HepG2 (cell line): ENCODE results near the gene RRP8. TPM values are rescaled to one million over a fixed set of nuclear protein-coding genes. Genes with fewer than 3 reads are reported as not detected.

Experiments used
- AHR ChIP-seq: IDR thresholded peaks from 2 replicates; pipeline ENCODE4 v1.6.1; 2018; ENCODE audit warnings: missing genetic modification reagents, missing compliant biosample characterization
- ATF1 ChIP-seq: IDR thresholded peaks from 2 replicates; pipeline ENCODE4 v1.6.1; 2016; ENCODE audit warnings: mild to moderate bottlenecking, control low read depth
- FOXO1 ChIP-seq: sonication (generic); formaldehyde crosslinking; IDR thresholded peaks from 2 replicates; pipeline ENCODE4 v1.4.0; 2020; ENCODE audit warnings: missing genetic modification reagents
- KAT8 ChIP-seq: IDR thresholded peaks from 2 replicates; pipeline ENCODE4 v1.6.1; 2016; ENCODE audit warnings: missing genetic modification reagents, missing compliant biosample characterization
- KDM5B ChIP-seq: sonication (generic); formaldehyde crosslinking; IDR thresholded peaks from 2 replicates; pipeline ENCODE4 v1.4.0; 2020; ENCODE audit warnings: missing genetic modification reagents, mild to moderate bottlenecking, borderline replicate concordance
- MAF1 ChIP-seq: sonication (generic); formaldehyde crosslinking; IDR thresholded peaks from 2 replicates; pipeline ENCODE4 v1.5.0; 2020; ENCODE audit warnings: missing genetic modification reagents, borderline replicate concordance
- NFE2L1 ChIP-seq: sonication (generic); formaldehyde crosslinking; IDR thresholded peaks from 2 replicates; pipeline ENCODE4 v1.4.0; 2020; ENCODE audit warnings: missing genetic modification reagents, mild to moderate bottlenecking, borderline replicate concordance
- NFE2L2 ChIP-seq: fragments of 150-350 bp; IDR thresholded peaks from 2 replicates; pipeline ENCODE4 v1.6.1; 2014; ENCODE audit warnings: low read length
- NFYC ChIP-seq: IDR thresholded peaks from 2 replicates; pipeline ENCODE4 v1.6.1; 2016; ENCODE audit warnings: missing genetic modification reagents, missing compliant biosample characterization
- RAD51 ChIP-seq: fragments of 450-650 bp; IDR thresholded peaks from 2 replicates; pipeline ENCODE4 v1.6.1; 2016; ENCODE audit warnings: borderline replicate concordance
- SALL2 ChIP-seq: sonication (generic); formaldehyde crosslinking; IDR thresholded peaks from 2 replicates; pipeline ENCODE4 v1.8.1; 2023; ENCODE audit warnings: mild to moderate bottlenecking, missing genetic modification reagents, inconsistent platforms
- XRCC5 ChIP-seq: fragments of 200-400 bp; formaldehyde crosslinking; optimal IDR thresholded peaks from 2 replicates; pipeline ENCODE3; 2017; ENCODE audit warnings: mild to moderate bottlenecking, low read length
- ZFP36 ChIP-seq: fragments of 150-350 bp; IDR thresholded peaks from 2 replicates; pipeline ENCODE4 v1.6.1; 2018; ENCODE audit warnings: borderline replicate concordance, low read length, low read depth; ENCODE audit not compliant: partially characterized antibody
- ZNF10 ChIP-seq: sonication (generic); formaldehyde crosslinking; IDR thresholded peaks from 2 replicates; pipeline ENCODE4 v1.4.0; 2020; ENCODE audit warnings: mild to moderate bottlenecking, low read depth, missing genetic modification reagents, borderline replicate concordance
- ZNF3 ChIP-seq: IDR thresholded peaks from 2 replicates; pipeline ENCODE4 v1.7.0; 2017; ENCODE audit warnings: inconsistent platforms
- ZNF432 ChIP-seq: sonication (generic); formaldehyde crosslinking; IDR thresholded peaks from 2 replicates; pipeline ENCODE4 v1.5.0; 2020; ENCODE audit warnings: missing genetic modification reagents, mild to moderate bottlenecking, borderline replicate concordance
- ZNF496 ChIP-seq: sonication (generic); formaldehyde crosslinking; IDR thresholded peaks from 2 replicates; pipeline ENCODE4 v1.8.1; 2023; ENCODE audit warnings: mild to moderate bottlenecking, moderate library complexity, missing genetic modification reagents; ENCODE audit not compliant: insufficient replicate concordance
- ZNF615 ChIP-seq: sonication (generic); formaldehyde crosslinking; IDR thresholded peaks from 2 replicates; pipeline ENCODE4 v1.5.0; 2020; ENCODE audit warnings: mild to moderate bottlenecking, missing genetic modification reagents, borderline replicate concordance
- polyA plus RNA-seq, 8 experiments: library from polyadenylated mRNA; depleted of rRNA in 3 of 8; stranded (reverse) in 7 of 8; unstranded in 1 of 8; fragments of >200 nt; fragmentation: Illumina TruSeq in 4 of 8; extraction: Trizol in 4 of 8; gene quantifications; 2 replicates each; pipeline versions ENCODE4 v1.2.1 to v1.2.3, GENCODE V29; 2011 to 2016; ENCODE audit warnings: low read depth in 4 of 8, missing spikeins in 1 of 8, mixed read lengths in 1 of 8; ENCODE audit not compliant: insufficient read depth in 1 of 8
- total RNA-seq, 5 experiments: library from RNA; depleted of rRNA; stranded (reverse); fragments of >200 nt; fragmentation: Illumina TruSeq; extraction: Trizol; gene quantifications; 2 replicates each; pipeline ENCODE4 v1.2.3, GENCODE V29; 2016; ENCODE audit warnings: low read depth in 1 of 5
- TF ChIP-seq, protein P1 (sequence below): sonication (generic); formaldehyde crosslinking; IDR thresholded peaks from 2 replicates; pipeline ENCODE4 v1.9.0; 2022; ENCODE audit warnings: missing genetic modification reagents, mild to moderate bottlenecking, borderline replicate concordance
- TF ChIP-seq, protein P2 (sequence below): sonication (generic); formaldehyde crosslinking; IDR thresholded peaks from 2 replicates; pipeline ENCODE4 v1.5.1; 2020; ENCODE audit warnings: missing genetic modification reagents, mild to moderate bottlenecking, borderline replicate concordance
- TF ChIP-seq, protein P3 (sequence below): sonication (generic); formaldehyde crosslinking; IDR thresholded peaks from 2 replicates; pipeline ENCODE4 v1.5.1; 2020; ENCODE audit warnings: mild to moderate bottlenecking, missing genetic modification reagents, moderate library complexity
- TF ChIP-seq, protein P4 (sequence below): IDR thresholded peaks from 2 replicates; pipeline ENCODE4 v1.6.1; 2016; ENCODE audit warnings: missing genetic modification reagents, missing compliant biosample characterization

RRP8 gene
- total and polyA plus RNA-seq, 2 of the 13 experiments (the other 11 are each of a cell fraction or from before 2014, with no cell fraction given), result 7.2 to 21.6 TPM

DNA sequence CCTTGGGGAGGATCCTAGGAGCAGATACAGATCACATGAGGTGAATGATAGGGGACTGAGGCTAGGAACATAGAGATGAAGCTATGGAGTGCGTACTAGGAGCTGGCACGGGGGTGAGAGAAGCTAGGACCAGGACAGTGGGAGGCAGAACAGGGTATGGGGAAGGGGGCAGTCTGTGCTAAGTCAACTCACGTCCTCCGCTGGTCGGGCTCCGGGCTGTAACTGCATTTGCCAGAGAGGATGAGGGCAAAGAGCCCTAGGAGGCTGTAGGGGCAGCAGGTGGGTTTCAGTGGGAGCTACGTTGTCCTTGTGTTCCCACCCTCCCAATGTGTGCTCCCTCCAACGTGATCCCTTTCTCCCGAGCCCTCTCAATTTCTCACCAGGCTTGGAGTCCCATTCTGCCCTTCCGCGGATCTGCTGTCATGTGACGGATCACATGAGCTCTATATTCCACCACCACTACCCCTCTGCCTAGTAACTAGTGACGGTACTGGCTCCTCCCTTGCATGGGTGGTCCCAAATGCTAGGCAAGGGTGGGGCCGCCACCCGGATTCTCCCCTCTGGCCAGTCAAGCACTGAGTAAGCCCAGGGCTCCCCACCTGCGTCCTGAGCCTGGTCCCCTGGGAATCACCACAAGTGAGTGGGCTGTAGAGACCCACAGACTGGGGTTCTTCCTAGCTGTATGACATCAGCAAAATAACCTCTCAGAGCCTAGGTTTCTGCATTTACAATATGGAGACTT is 15.8 kb upstream of the RRP8 start, which contains the start of gene TPP1 (continued):
- TF ChIP-seq NFE2L1 (CRISPR knock-in tag) (0 out of 2 replicates have a peak, but pooled peaks have one; percentile 68), ZNF496 (CRISPR knock-in tag) (no peak), MAF1 (CRISPR knock-in tag) (no peak), XRCC5 (peak; percentile 59), ZNF10 (CRISPR knock-in tag) (no peak), ZNF3 (CRISPR knock-in tag) (no peak), ZNF615 (CRISPR knock-in tag) (0 out of 2 replicates have a peak, but pooled peaks have one; percentile 51), RAD51 (peak; percentile 98), KDM5B (CRISPR knock-in tag) (peak; percentile 36; the same call in 1 of the 2 replicates), NFYC (CRISPR knock-in tag) (peak; percentile 58), KAT8 (peak; percentile 95), ZNF432 (no peak), SALL2 (CRISPR knock-in tag) (peak; percentile 47; the same call in 1 of the 2 replicates), ZFP36 (no peak), ATF1 (peak; percentile 93), FOXO1 (CRISPR knock-in tag) (peak; percentile 43; the same call in 1 of the 2 replicates), NFE2L2 (no peak), AHR (peak; percentile 65; the same call in 1 of the 2 replicates)
- TF ChIP-seq, protein P1, sequence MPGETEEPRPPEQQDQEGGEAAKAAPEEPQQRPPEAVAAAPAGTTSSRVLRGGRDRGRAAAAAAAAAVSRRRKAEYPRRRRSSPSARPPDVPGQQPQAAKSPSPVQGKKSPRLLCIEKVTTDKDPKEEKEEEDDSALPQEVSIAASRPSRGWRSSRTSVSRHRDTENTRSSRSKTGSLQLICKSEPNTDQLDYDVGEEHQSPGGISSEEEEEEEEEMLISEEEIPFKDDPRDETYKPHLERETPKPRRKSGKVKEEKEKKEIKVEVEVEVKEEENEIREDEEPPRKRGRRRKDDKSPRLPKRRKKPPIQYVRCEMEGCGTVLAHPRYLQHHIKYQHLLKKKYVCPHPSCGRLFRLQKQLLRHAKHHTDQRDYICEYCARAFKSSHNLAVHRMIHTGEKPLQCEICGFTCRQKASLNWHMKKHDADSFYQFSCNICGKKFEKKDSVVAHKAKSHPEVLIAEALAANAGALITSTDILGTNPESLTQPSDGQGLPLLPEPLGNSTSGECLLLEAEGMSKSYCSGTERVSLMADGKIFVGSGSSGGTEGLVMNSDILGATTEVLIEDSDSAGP (CRISPR knock-in tag), result peak; percentile 76
- TF ChIP-seq, protein P2, sequence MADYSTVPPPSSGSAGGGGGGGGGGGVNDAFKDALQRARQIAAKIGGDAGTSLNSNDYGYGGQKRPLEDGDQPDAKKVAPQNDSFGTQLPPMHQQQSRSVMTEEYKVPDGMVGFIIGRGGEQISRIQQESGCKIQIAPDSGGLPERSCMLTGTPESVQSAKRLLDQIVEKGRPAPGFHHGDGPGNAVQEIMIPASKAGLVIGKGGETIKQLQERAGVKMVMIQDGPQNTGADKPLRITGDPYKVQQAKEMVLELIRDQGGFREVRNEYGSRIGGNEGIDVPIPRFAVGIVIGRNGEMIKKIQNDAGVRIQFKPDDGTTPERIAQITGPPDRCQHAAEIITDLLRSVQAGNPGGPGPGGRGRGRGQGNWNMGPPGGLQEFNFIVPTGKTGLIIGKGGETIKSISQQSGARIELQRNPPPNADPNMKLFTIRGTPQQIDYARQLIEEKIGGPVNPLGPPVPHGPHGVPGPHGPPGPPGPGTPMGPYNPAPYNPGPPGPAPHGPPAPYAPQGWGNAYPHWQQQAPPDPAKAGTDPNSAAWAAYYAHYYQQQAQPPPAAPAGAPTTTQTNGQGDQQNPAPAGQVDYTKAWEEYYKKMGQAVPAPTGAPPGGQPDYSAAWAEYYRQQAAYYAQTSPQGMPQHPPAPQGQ (CRISPR knock-in tag), result no peak
- TF ChIP-seq, protein P3, sequence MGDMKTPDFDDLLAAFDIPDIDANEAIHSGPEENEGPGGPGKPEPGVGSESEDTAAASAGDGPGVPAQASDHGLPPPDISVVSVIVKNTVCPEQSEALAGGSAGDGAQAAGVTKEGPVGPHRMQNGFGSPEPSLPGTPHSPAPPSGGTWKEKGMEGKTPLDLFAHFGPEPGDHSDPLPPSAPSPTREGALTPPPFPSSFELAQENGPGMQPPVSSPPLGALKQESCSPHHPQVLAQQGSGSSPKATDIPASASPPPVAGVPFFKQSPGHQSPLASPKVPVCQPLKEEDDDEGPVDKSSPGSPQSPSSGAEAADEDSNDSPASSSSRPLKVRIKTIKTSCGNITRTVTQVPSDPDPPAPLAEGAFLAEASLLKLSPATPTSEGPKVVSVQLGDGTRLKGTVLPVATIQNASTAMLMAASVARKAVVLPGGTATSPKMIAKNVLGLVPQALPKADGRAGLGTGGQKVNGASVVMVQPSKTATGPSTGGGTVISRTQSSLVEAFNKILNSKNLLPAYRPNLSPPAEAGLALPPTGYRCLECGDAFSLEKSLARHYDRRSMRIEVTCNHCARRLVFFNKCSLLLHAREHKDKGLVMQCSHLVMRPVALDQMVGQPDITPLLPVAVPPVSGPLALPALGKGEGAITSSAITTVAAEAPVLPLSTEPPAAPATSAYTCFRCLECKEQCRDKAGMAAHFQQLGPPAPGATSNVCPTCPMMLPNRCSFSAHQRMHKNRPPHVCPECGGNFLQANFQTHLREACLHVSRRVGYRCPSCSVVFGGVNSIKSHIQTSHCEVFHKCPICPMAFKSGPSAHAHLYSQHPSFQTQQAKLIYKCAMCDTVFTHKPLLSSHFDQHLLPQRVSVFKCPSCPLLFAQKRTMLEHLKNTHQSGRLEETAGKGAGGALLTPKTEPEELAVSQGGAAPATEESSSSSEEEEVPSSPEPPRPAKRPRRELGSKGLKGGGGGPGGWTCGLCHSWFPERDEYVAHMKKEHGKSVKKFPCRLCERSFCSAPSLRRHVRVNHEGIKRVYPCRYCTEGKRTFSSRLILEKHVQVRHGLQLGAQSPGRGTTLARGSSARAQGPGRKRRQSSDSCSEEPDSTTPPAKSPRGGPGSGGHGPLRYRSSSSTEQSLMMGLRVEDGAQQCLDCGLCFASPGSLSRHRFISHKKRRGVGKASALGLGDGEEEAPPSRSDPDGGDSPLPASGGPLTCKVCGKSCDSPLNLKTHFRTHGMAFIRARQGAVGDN (CRISPR knock-in tag), result peak; percentile 71
- TF ChIP-seq, protein P4, sequence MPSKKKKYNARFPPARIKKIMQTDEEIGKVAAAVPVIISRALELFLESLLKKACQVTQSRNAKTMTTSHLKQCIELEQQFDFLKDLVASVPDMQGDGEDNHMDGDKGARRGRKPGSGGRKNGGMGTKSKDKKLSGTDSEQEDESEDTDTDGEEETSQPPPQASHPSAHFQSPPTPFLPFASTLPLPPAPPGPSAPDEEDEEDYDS (CRISPR knock-in tag), result peak; percentile 95
